HEK293 (cell line): ENCODE data around the gene DENND10.

ENCODE experiments used
- CTCF ChIA-PET: fragments of 350-600 bp; formaldehyde crosslinking; extraction: SDS; loops from one replicate; lab custom pipeline; 2021; ENCODE audit warnings: antibody characterized with exemption; lab: Yijun Ruan, JAX
- POLR2A ChIA-PET: fragments of 300-600 bp; formaldehyde crosslinking; extraction: SDS; loops from one replicate; lab custom pipeline; 2020; ENCODE audit warnings: antibody characterized with exemption, inconsistent platforms; lab: Yijun Ruan, JAX
- H3K27ac ChIP-seq: fragments of 200-500 bp; sonication (Bioruptor generic); 2 replicates; pipeline ENCODE4 v1.5.1; 2014; ENCODE audit warnings: low read depth, low read length, control low read depth, inconsistent platforms; ENCODE audit errors: extremely low read depth
- H3K36me3 ChIP-seq, 2 experiments: fragments of 200-500 bp in 1 of 2; sonication (Bioruptor generic) in 1 of 2; 1 replicate in 1 of 2; 2 replicates in 1 of 2; pipeline ENCODE4 v1.5.1; 2014 to 2017; ENCODE audit warnings: inconsistent platforms in 2 of 2, low read length in 2 of 2; ENCODE audit not compliant: control insufficient read depth in 2 of 2, insufficient read depth in 1 of 2
- H3K4me1 ChIP-seq: fragments of 200-500 bp; sonication (Bioruptor generic); 2 replicates; pipeline ENCODE4 v1.5.1; 2014; ENCODE audit warnings: mild to moderate bottlenecking, low read length, inconsistent platforms; ENCODE audit not compliant: control insufficient read depth, insufficient read depth
- H3K4me3 ChIP-seq: 2 replicates; pipeline ENCODE4 v1.5.1; 2011; ENCODE audit warnings: low read depth, mild to moderate bottlenecking, control low read depth, low read length, moderate library complexity
- H3K9me3 ChIP-seq: fragments of 200-500 bp; sonication (Bioruptor generic); 2 replicates; pipeline ENCODE4 v1.5.1; 2014; ENCODE audit warnings: low read depth, low read length, inconsistent platforms; ENCODE audit not compliant: control insufficient read depth, insufficient read depth
- BCL11A ChIP-seq: fragments of 450-650 bp; formaldehyde crosslinking; IDR thresholded peaks from 2 replicates; pipeline ENCODE4 v1.5.1; 2016; ENCODE audit warnings: low read depth, missing biosample characterization, missing genetic modification characterization
- GLIS2 ChIP-seq: fragments of 450-650 bp; formaldehyde crosslinking; IDR thresholded peaks from 2 replicates; pipeline ENCODE4 v1.5.1; 2016; ENCODE audit warnings: missing biosample characterization, missing genetic modification characterization
- HOXA7 ChIP-seq: sonication (generic); formaldehyde crosslinking; IDR thresholded peaks from 2 replicates; pipeline ENCODE4 v1.8.1; 2022; ENCODE audit warnings: missing genetic modification reagents, borderline replicate concordance
- SALL2 ChIP-seq: fragments of 450-650 bp; formaldehyde crosslinking; IDR thresholded peaks from 2 replicates; pipeline ENCODE4 v1.5.0; 2017; ENCODE audit warnings: missing biosample characterization, mild to moderate bottlenecking, missing genetic modification characterization, borderline replicate concordance
- SETDB1 ChIP-seq: IDR thresholded peaks from one replicate; pipeline ENCODE4 v1.6.1; 2017; ENCODE audit warnings: mild to moderate bottlenecking, low read length, moderate library complexity, mixed read lengths; ENCODE audit not compliant: insufficient read length
- ZNF155 ChIP-seq: fragments of 450-650 bp; formaldehyde crosslinking; IDR thresholded peaks from 2 replicates; pipeline ENCODE4 v1.5.1; 2016; ENCODE audit warnings: missing biosample characterization, missing genetic modification characterization
- ZNF16 ChIP-seq: fragments of 450-650 bp; formaldehyde crosslinking; IDR thresholded peaks from 2 replicates; pipeline ENCODE4 v1.5.1; 2016; ENCODE audit warnings: low read depth, missing biosample characterization, missing genetic modification characterization
- ZNF174 ChIP-seq: fragments of 450-650 bp; formaldehyde crosslinking; IDR thresholded peaks from 2 replicates; pipeline ENCODE4 v1.5.0; 2017; ENCODE audit warnings: missing biosample characterization, mild to moderate bottlenecking, missing genetic modification characterization
- ZNF274 ChIP-seq, 2 experiments: fragments of 200-500 bp in 1 of 2; fragments of 450-650 bp in 1 of 2; sonication (Bioruptor generic) in 1 of 2; formaldehyde crosslinking in 1 of 2; IDR thresholded peaks; 2 replicates each; pipeline versions ENCODE4 v1.5.1 to v1.6.1; 2014 to 2016; ENCODE audit warnings: borderline replicate concordance in 1 of 2, inconsistent platforms in 1 of 2, low read length in 1 of 2, missing biosample characterization in 1 of 2, missing genetic modification characterization in 1 of 2
- ZNF366 ChIP-seq: fragments of 450-650 bp; formaldehyde crosslinking; conservative IDR thresholded peaks from 2 replicates; pipeline ENCODE4 v1.5.1; 2016; ENCODE audit warnings: missing biosample characterization, missing genetic modification characterization
- ZNF600 ChIP-seq: fragments of 450-650 bp; formaldehyde crosslinking; IDR thresholded peaks from 2 replicates; pipeline ENCODE4 v1.5.1; 2016; ENCODE audit warnings: missing biosample characterization, missing genetic modification characterization
- ZNF837 ChIP-seq: fragments of 450-650 bp; formaldehyde crosslinking; IDR thresholded peaks from 2 replicates; pipeline ENCODE4 v1.5.1; 2016; ENCODE audit warnings: missing biosample characterization, missing genetic modification characterization
- TF ChIP-seq, protein P1 (sequence below): fragments of 450-650 bp; formaldehyde crosslinking; conservative IDR thresholded peaks from 2 replicates; pipeline ENCODE4 v1.5.1; 2016; ENCODE audit warnings: low read depth, missing biosample characterization, missing genetic modification characterization
- TF ChIP-seq, protein P2 (sequence below): fragments of 450-650 bp; formaldehyde crosslinking; IDR thresholded peaks from 2 replicates; pipeline ENCODE4 v1.5.1; 2016; ENCODE audit warnings: missing biosample characterization, missing genetic modification characterization
- TF ChIP-seq, protein P3 (sequence below): fragments of 450-650 bp; formaldehyde crosslinking; IDR thresholded peaks from 2 replicates; pipeline ENCODE4 v1.5.1; 2016; ENCODE audit warnings: missing biosample characterization, missing genetic modification characterization
- TF ChIP-seq, protein P4 (sequence below): fragments of 450-650 bp; formaldehyde crosslinking; IDR thresholded peaks from 2 replicates; pipeline ENCODE4 v1.5.1; 2016; ENCODE audit warnings: missing biosample characterization, missing genetic modification characterization
- TF ChIP-seq, protein P5 (sequence below): fragments of 450-650 bp; formaldehyde crosslinking; IDR thresholded peaks from 2 replicates; pipeline ENCODE4 v1.5.1; 2017; ENCODE audit warnings: missing biosample characterization, missing genetic modification characterization
- TF ChIP-seq, protein P6 (sequence below): fragments of 450-650 bp; formaldehyde crosslinking; IDR thresholded peaks from 2 replicates; pipeline ENCODE4 v1.5.1; 2017; ENCODE audit warnings: missing biosample characterization, missing genetic modification characterization
- TF ChIP-seq, protein P7 (sequence below): fragments of 450-650 bp; formaldehyde crosslinking; IDR thresholded peaks from 2 replicates; pipeline ENCODE4 v1.5.1; 2016; ENCODE audit warnings: missing biosample characterization, missing genetic modification characterization

DENND10 gene

DNA sequence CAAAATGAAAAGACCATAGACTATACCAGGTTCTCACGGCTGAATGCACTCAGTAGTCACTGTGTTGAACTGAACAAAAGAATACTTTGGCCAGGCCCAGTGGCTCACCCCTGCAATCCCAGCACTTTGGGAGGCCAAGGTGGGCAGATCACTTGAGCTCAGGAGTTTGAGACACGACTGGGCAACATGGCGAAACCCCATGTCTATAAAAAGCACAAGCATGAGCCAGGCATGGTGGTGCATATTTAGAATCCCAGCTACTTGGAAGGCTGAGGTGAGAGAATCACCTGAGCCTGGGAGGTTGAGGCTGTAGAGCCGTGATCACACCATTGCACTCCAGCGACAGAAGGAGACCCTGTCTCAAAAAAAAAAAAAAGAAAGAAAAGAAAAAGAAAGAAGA, 49.1 kb downstream of the DENND10 start (continued):
- TF ChIP-seq, protein P1, sequence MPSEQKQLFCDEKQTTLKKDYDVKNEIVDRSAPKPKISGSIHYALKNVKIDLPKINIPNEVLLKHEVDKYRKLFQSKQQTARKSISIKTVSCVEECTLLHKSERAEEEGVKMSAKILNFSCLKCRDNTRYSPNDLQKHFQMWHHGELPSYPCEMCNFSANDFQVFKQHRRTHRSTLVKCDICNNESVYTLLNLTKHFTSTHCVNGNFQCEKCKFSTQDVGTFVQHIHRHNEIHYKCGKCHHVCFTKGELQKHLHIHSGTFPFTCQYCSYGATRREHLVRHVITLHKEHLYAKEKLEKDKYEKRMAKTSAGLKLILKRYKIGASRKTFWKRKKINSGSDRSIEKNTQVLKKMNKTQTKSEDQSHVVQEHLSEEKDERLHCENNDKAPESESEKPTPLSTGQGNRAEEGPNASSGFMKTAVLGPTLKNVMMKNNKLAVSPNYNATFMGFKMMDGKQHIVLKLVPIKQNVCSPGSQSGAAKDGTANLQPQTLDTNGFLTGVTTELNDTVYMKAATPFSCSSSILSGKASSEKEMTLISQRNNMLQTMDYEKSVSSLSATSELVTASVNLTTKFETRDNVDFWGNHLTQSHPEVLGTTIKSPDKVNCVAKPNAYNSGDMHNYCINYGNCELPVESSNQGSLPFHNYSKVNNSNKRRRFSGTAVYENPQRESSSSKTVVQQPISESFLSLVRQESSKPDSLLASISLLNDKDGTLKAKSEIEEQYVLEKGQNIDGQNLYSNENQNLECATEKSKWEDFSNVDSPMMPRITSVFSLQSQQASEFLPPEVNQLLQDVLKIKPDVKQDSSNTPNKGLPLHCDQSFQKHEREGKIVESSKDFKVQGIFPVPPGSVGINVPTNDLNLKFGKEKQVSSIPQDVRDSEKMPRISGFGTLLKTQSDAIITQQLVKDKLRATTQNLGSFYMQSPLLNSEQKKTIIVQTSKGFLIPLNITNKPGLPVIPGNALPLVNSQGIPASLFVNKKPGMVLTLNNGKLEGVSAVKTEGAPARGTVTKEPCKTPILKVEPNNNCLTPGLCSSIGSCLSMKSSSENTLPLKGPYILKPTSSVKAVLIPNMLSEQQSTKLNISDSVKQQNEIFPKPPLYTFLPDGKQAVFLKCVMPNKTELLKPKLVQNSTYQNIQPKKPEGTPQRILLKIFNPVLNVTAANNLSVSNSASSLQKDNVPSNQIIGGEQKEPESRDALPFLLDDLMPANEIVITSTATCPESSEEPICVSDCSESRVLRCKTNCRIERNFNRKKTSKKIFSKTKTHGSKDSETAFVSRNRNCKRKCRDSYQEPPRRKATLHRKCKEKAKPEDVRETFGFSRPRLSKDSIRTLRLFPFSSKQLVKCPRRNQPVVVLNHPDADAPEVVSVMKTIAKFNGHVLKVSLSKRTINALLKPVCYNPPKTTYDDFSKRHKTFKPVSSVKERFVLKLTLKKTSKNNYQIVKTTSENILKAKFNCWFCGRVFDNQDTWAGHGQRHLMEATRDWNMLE (tag by site-specific recombination): no peak
- TF ChIP-seq HOXA7 (CRISPR knock-in tag): no peak

DNA sequence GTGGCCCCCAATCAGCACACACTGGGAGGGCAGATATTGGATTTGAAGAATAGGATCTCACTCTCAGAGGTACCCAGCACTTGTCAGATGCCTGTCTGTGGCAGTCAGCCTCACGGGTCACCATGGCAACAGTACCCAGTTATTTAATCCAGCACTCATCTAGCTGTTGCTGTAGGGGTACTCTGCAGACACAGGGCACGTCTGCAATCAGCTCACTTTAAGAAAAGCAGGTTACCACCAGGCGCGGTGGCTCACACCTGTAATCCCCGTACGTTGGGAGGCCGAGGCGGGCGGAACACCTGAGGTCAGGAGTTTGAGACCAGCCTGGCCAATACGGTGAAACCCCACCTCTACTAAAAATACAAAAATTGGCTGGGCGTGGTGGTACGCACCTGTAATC, 49.7 kb downstream of the DENND10 start:
- CTCF ChIA-PET: no interaction called here
- TF ChIP-seq, protein P2, sequence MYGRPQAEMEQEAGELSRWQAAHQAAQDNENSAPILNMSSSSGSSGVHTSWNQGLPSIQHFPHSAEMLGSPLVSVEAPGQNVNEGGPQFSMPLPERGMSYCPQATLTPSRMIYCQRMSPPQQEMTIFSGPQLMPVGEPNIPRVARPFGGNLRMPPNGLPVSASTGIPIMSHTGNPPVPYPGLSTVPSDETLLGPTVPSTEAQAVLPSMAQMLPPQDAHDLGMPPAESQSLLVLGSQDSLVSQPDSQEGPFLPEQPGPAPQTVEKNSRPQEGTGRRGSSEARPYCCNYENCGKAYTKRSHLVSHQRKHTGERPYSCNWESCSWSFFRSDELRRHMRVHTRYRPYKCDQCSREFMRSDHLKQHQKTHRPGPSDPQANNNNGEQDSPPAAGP: no peak
- no peak for TF ChIP-seq ZNF600 (tag by site-specific recombination)
- no peak for TF ChIP-seq ZNF274 (IDR thresholded peaks at IDR 0.05; ENCODE audit: low read length)
- TF ChIP-seq ZNF274 (tag by site-specific recombination; IDR thresholded peaks at IDR 0.05; ENCODE audit: borderline replicate concordance): no peak
- no peak for TF ChIP-seq GLIS2 (tag by site-specific recombination)
- TF ChIP-seq, protein P3, sequence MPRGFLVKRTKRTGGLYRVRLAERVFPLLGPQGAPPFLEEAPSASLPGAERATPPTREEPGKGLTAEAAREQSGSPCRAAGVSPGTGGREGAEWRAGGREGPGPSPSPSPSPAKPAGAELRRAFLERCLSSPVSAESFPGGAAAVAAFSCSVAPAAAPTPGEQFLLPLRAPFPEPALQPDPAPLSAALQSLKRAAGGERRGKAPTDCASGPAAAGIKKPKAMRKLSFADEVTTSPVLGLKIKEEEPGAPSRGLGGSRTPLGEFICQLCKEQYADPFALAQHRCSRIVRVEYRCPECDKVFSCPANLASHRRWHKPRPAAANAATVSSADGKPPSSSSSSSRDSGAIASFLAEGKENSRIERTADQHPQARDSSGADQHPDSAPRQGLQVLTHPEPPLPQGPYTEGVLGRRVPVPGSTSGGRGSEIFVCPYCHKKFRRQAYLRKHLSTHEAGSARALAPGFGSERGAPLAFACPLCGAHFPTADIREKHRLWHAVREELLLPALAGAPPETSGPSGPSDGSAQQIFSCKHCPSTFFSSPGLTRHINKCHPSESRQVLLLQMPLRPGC (tag by site-specific recombination): no peak
- TF ChIP-seq SALL2 (tag by site-specific recombination): no peak
- TF ChIP-seq, protein P4, sequence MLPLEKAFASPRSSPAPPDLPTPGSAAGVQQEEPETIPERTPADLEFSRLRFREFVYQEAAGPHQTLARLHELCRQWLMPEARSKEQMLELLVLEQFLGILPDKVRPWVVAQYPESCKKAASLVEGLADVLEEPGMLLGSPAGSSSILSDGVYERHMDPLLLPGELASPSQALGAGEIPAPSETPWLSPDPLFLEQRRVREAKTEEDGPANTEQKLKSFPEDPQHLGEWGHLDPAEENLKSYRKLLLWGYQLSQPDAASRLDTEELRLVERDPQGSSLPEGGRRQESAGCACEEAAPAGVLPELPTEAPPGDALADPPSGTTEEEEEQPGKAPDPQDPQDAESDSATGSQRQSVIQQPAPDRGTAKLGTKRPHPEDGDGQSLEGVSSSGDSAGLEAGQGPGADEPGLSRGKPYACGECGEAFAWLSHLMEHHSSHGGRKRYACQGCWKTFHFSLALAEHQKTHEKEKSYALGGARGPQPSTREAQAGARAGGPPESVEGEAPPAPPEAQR: no peak
- TF ChIP-seq ZNF366 (tag by site-specific recombination): no peak
- no peak for TF ChIP-seq BCL11A (tag by site-specific recombination)
- no peak for TF ChIP-seq SETDB1
- no peak for TF ChIP-seq ZNF16
- TF ChIP-seq, protein P5, sequence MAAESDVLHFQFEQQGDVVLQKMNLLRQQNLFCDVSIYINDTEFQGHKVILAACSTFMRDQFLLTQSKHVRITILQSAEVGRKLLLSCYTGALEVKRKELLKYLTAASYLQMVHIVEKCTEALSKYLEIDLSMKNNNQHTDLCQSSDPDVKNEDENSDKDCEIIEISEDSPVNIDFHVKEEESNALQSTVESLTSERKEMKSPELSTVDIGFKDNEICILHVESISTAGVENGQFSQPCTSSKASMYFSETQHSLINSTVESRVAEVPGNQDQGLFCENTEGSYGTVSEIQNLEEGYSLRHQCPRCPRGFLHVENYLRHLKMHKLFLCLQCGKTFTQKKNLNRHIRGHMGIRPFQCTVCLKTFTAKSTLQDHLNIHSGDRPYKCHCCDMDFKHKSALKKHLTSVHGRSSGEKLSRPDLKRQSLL (tag by site-specific recombination): no peak
- TF ChIP-seq, protein P6, sequence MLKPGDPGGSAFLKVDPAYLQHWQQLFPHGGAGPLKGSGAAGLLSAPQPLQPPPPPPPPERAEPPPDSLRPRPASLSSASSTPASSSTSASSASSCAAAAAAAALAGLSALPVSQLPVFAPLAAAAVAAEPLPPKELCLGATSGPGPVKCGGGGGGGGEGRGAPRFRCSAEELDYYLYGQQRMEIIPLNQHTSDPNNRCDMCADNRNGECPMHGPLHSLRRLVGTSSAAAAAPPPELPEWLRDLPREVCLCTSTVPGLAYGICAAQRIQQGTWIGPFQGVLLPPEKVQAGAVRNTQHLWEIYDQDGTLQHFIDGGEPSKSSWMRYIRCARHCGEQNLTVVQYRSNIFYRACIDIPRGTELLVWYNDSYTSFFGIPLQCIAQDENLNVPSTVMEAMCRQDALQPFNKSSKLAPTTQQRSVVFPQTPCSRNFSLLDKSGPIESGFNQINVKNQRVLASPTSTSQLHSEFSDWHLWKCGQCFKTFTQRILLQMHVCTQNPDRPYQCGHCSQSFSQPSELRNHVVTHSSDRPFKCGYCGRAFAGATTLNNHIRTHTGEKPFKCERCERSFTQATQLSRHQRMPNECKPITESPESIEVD (tag by site-specific recombination): no peak
- TF ChIP-seq, protein P7, sequence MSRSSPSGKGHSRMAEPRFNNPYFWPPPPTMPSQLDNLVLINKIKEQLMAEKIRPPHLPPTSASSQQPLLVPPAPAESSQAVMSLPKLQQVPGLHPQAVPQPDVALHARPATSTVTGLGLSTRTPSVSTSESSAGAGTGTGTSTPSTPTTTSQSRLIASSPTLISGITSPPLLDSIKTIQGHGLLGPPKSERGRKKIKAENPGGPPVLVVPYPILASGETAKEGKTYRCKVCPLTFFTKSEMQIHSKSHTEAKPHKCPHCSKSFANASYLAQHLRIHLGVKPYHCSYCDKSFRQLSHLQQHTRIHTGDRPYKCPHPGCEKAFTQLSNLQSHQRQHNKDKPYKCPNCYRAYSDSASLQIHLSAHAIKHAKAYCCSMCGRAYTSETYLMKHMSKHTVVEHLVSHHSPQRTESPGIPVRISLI (tag by site-specific recombination): no peak
- no peak for TF ChIP-seq ZNF155 (tag by site-specific recombination)
- no peak for TF ChIP-seq ZNF174 (tag by site-specific recombination)
- no peak for TF ChIP-seq ZNF837 (tag by site-specific recombination)
- no peak overlapping the region for H3K4me3 ChIP-seq
- POLR2A ChIA-PET: interaction anchor here (1.1 to 1.2 kb wide), 2 partner anchors 8 to 11 kb away, joined by 4 read pairs; no protein-coding TSS in a partner anchor
- H3K36me3 ChIP-seq: peaks cover 55 to 75% of the 10 kb centered on the region in 2 experiments
- H3K9me3 ChIP-seq: no peaks in the 10 kb centered on the region
- no peak overlapping the region for H3K27ac ChIP-seq
- no peaks in the 10 kb centered on the region for H3K4me1 ChIP-seq
